Endometrial microvascular endothelial cells (primary cell): Measurements from ENCODE around the gene SPATA9. TPM values are rescaled to one million over a fixed set of nuclear protein-coding genes. Genes with fewer than 3 reads are reported as not detected.
"Not testable (repeated sequence)": the region's sequence is repeated elsewhere in the genome, so short reads cannot be mapped to it uniquely, and the experiment has no call there.

Experiments
- in situ Hi-C: cut with HindIII; loops from 2 replicates; pipeline ENCODE4 v1.10.0; 2017; ENCODE audit warnings: low sequenced_read_pairs, low pct_unique_long_range_greater_than_20kb; ENCODE audit errors: inconsistent ontology term
- total RNA-seq: library from RNA; depleted of rRNA; stranded (reverse); fragments of >200 nt; gene quantifications from one replicate; pipeline ENCODE4 v1.2.3, GENCODE V29; 2015; ENCODE audit errors: inconsistent ontology term

SPATA9 gene
- total RNA-seq, 1 donor from 2014 or later, result not detected

GRCh38 chr5:95720094-95720786 is 37.4 kb upstream of the SPATA9 start:
- in situ Hi-C loops, result loop anchor here (10.0 kb wide), 1 partner anchor 55 kb away; no protein-coding TSS in a partner anchor

- in situ Hi-C loops, result no loop called here
These were observed 35.9 kb upstream of the SPATA9 start for GRCh38 chr5:95718738-95719137.

- in situ Hi-C loops, result no loop called here
These were observed 35.4 kb upstream of the SPATA9 start for GRCh38 chr5:95718203-95718602.

GRCh38 chr5:95717439-95717838 is 34.6 kb upstream of the SPATA9 start:
- in situ Hi-C loops, result no loop called here

- in situ Hi-C loops, result no loop called here
These were observed 33.1 kb upstream of the SPATA9 start for GRCh38 chr5:95715799-95716461.

GRCh38 chr5:95713960-95714710 is 31.3 kb upstream of the SPATA9 start:
- in situ Hi-C loops, result no loop called here

GRCh38 chr5:95713246-95713645 is 30.5 kb upstream of the SPATA9 start:
- in situ Hi-C loops, result not testable (repeated sequence)

GRCh38 chr5:95712347-95712958 is 29.7 kb upstream of the SPATA9 start:
- in situ Hi-C loops, result no loop called here

- in situ Hi-C loops, result no loop called here
These were observed 28.9 kb upstream of the SPATA9 start for GRCh38 chr5:95711501-95712346.

GRCh38 chr5:95710651-95711500 is 28.1 kb upstream of the SPATA9 start:
- in situ Hi-C loops, result not testable (repeated sequence)

GRCh38 chr5:95709967-95710650 is 27.3 kb upstream of the SPATA9 start:
- in situ Hi-C loops, result no loop called here

- in situ Hi-C loops, result no loop called here
These were observed 26.1 kb upstream of the SPATA9 start for GRCh38 chr5:95708876-95709275.

- in situ Hi-C loops, result not testable (repeated sequence)
These were observed 24.9 kb upstream of the SPATA9 start for GRCh38 chr5:95707534-95708188.

GRCh38 chr5:95707055-95707454 is 24.3 kb upstream of the SPATA9 start:
- in situ Hi-C loops, result no loop called here

- in situ Hi-C loops, result not testable (repeated sequence)
These were observed 23.4 kb upstream of the SPATA9 start for GRCh38 chr5:95706196-95706595.

GRCh38 chr5:95704150-95704549 is 21.4 kb upstream of the SPATA9 start:
- in situ Hi-C loops, result no loop called here

GRCh38 chr5:95701074-95701473 is 18.3 kb upstream of the SPATA9 start:
- in situ Hi-C loops, result no loop called here
